Ishikawa (cell line): ENCODE data around the gene ZFAND3.

Source experiments
- CEBPB ChIP-seq: IDR thresholded peaks from 2 replicates; pipeline ENCODE4 v1.6.1; 2012
- EP300 ChIP-seq: IDR thresholded peaks from 2 replicates; pipeline ENCODE4 v1.6.1; 2012; ENCODE audit warnings: borderline replicate concordance
- FOXM1 ChIP-seq: IDR thresholded peaks from 2 replicates; pipeline ENCODE4 v1.6.1; 2012; ENCODE audit warnings: low read depth, borderline replicate concordance
- MAX ChIP-seq: IDR thresholded peaks from 2 replicates; pipeline ENCODE4 v1.6.1; 2012
- NFIC ChIP-seq: IDR thresholded peaks from 2 replicates; pipeline ENCODE4 v1.6.1; 2012
- REST ChIP-seq: IDR thresholded peaks from 2 replicates; pipeline ENCODE4 v1.6.1; 2012; ENCODE audit warnings: low read depth, mild to moderate bottlenecking
- YY1 ChIP-seq: IDR thresholded peaks from 2 replicates; pipeline ENCODE4 v1.6.1; 2012; ENCODE audit warnings: low read depth

GRCh38 chr6:37804586-37804985 is 14.9 kb upstream of the ZFAND3 start:
- TF ChIP-seq EP300: no peak
- TF ChIP-seq CEBPB: no peak
- no peak for TF ChIP-seq YY1
- no peak for TF ChIP-seq MAX
- no peak for TF ChIP-seq FOXM1
- no peak for TF ChIP-seq NFIC
- no peak for TF ChIP-seq REST
